Activated T-helper 17 cell treated with anti-CD3 and anti-CD28 coated beads, Interleukin-2, amount 50 U/mL, for 72 hours (primary cell): ENCODE results near the gene ABHD14A. TPM values are rescaled to one million over a fixed set of nuclear protein-coding genes. Genes with fewer than 3 reads are reported as not detected.

Experiments used
- ATAC-seq: fragments of 150-1000 bp; cut with Tn5 transposase; replicated peaks from 2 replicates; pipeline ENCODE4 v1.10.0; 2021; ENCODE audit warnings: mild to moderate bottlenecking, moderate library complexity
- H3K27ac Mint-ChIP-seq: one replicate; pipeline ENCODE4 v1.8.0; 2022; ENCODE audit warnings: mixed read lengths
- H3K27me3 Mint-ChIP-seq: one replicate; pipeline ENCODE4 v1.8.0; 2022; ENCODE audit warnings: mixed read lengths
- H3K36me3 Mint-ChIP-seq: one replicate; pipeline ENCODE4 v1.8.0; 2022; ENCODE audit warnings: low read depth, mild to moderate bottlenecking, mixed read lengths
- H3K4me1 Mint-ChIP-seq: one replicate; pipeline ENCODE4 v1.8.0; 2022; ENCODE audit warnings: mixed read lengths
- H3K4me3 Mint-ChIP-seq: one replicate; pipeline ENCODE4 v1.8.0; 2022; ENCODE audit warnings: mild to moderate bottlenecking, mixed read lengths
- H3K9me3 Mint-ChIP-seq: one replicate; pipeline ENCODE4 v1.8.0; 2022; ENCODE audit warnings: mixed read lengths
- total RNA-seq, 2 donors: library from RNA; stranded (reverse); gene quantifications; one replicate each; pipeline ENCODE4 v1.2.3, GENCODE V29; 2022

The ABHD14A gene
- total RNA-seq, 2 donors from 2014 or later: 10.5 to 11.1 TPM

DNA sequence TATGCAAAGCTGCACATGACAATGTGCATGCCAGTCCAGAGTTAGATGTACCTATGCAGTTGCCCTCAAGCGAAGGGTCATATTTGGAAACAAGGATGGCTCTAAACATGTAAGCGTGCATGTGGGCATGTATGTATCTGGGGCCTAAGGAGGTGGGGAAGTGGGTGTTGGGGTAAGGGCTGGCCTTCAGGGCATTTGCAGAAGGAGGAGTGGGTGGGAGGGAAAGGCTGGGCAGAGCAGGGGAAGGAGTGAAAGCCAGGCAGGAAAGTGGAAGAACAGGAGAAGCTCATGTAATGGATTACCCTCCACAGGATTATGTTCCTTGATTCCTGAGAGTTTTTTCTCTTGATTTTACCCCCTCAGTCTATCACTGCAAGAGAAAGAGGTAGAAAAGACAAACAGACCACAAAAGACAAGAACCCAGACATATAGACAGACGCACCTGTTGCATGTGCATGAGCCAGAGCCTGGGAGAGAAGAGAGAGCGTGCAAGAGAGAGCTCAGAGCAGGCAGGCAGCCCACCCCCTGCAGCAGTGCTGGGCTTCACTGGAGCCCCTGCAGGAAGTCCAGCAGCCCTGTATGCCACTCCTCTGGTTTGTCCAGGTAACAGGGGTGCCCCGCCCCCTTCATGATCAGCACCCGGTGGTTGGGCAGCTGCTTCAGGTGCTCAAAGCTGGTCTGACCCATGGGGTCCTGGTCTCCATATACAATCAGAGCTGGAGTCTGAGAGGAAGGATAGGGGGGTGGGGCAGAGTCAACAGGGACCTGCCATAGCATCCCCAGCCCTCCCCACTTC lies 5.8 kb upstream of the ABHD14A start:
- H3K27me3 Mint-ChIP-seq: no peaks in the 10 kb centered on the region
- ATAC-seq: no peak
- H3K27ac Mint-ChIP-seq: no peak overlapping the region
- H3K36me3 Mint-ChIP-seq: no peaks in the 10 kb centered on the region
- H3K9me3 Mint-ChIP-seq: no peaks in the 10 kb centered on the region
- H3K4me3 Mint-ChIP-seq: no peak overlapping the region
- H3K4me1 Mint-ChIP-seq: peaks cover 14% of the 10 kb centered on the region

DNA sequence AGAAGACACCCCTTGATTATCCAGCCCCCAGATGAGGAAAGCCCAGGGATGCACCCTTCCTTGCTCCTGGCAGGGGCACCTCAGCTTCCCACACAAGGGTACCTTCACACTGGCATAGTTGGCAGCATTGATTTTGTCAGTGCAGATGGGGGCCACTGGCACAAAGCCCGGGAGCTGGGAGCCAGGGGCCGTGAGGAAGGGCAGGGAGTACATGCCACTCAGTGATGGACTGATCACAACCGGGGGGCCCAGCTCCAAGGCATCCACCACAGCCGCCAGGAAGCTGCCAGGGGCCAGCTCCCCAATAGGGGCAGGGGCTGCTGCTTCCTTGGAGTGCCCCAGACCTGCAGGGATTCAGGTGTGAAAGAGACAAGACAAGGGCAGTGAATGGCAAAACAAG lies 5.0 kb upstream of the ABHD14A start:
- Mint-ChIP-seq H3K9me3 (no peaks in the 10 kb centered on the region), H3K36me3 (no peaks in the 10 kb centered on the region), H3K4me3 (no peak overlapping the region), H3K27me3 (no peaks in the 10 kb centered on the region), H3K27ac (no peak overlapping the region), H3K4me1 (peaks cover 14% of the 10 kb centered on the region)
- ATAC-seq: no peak

DNA sequence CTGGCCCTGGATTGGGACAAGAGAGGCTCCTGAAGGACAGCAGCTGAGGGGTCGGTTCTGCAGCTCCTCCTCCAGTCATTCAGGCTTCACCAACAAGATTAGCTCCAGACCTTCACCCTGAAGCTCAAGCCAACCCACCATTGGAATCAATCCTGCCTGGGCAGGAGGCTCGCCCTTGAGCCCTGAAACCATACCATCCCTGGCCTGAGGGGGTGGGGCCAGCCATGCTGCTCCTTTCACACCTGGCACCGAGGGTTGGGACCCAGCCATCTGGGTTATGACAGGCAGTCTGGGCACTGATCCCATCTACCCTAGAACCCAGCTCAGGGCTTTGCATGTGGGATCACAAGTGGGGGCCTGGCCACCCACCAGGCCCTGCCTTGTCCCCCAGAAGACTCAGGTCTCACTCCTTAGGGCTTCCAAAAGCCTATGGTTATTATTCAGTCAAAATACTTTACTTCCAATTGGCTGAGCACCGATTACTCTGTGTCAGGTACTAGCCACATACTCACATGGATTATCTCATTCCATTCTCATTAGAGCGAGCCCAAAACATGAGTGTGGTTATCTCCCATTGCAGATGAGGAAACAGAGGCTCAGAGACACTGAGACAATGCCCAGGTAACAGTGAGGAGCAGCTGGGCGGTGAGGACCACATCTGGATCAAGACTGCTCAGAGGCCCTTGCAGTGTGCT lies 4.1 kb upstream of the ABHD14A start:
- no peak for ATAC-seq
- H3K9me3 Mint-ChIP-seq: no peaks in the 10 kb centered on the region
- peaks cover 13% of the 10 kb centered on the region for H3K4me1 Mint-ChIP-seq
- no peak overlapping the region for H3K27ac Mint-ChIP-seq
- no peaks in the 10 kb centered on the region for H3K36me3 Mint-ChIP-seq
- no peaks in the 10 kb centered on the region for H3K27me3 Mint-ChIP-seq
- no peak overlapping the region for H3K4me3 Mint-ChIP-seq

DNA sequence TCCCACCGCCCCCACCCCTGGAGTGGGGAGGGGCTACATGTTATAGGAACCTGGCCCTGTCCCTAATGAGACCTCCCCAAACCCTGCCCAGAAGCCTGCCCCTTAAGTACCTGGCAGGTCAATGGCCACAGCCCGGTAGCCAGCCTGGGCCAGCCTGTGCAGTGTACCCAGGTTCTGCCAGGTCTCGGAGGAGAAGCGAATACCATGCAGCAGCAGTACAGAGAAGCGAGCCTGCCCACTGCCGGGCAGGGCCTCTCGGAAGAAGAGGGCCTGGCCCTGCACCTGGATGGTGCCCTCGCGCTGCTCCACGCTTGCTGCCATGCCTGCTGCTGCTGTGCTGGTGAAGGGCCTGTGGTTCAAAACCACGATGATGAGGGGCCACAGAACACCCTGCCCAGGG lies 3.5 kb upstream of the ABHD14A start:
- peaks cover 12% of the 10 kb centered on the region for H3K4me1 Mint-ChIP-seq
- no peak overlapping the region for H3K4me3 Mint-ChIP-seq
- H3K36me3 Mint-ChIP-seq: no peaks in the 10 kb centered on the region
- no peaks in the 10 kb centered on the region for H3K27me3 Mint-ChIP-seq
- no peak for ATAC-seq
- H3K27ac Mint-ChIP-seq: no peak overlapping the region
- no peaks in the 10 kb centered on the region for H3K9me3 Mint-ChIP-seq

DNA sequence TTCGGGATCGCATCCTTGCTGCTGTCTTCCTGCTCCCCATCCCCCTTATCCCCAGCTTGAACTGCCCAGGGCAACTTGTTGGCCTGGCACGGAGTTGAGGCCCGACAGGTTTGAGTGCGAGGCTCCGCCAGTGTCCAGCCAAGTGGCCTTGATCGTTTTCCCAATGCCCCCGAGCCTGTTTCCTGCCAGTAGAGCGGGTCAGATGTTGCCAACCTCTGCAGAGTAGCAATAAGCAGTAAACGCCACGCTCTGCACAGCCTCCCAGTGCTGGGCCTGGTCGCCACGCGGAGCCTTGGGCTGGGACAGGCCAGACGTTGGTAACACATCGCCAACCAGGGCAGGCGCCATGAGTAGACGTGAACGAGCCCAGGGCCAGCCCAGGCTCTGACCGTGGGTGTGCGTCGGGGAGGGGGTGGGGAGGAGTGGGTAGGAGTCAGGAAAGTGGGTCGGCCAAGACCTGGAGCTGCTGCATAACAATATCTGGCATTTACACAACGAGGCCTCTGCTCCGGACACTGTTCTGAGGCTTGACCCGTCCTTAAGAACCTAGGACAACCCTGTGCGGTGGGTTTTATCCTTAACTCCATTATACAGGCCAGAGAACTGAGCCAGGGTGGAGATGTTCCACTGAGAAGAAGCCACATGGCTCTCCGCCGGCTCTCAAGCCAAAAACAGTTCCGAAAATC lies 444 bp upstream of the ABHD14A start:
- peak overlapping the region; percentile 87 for H3K4me3 Mint-ChIP-seq
- no peaks in the 10 kb centered on the region for H3K9me3 Mint-ChIP-seq
- no peaks in the 10 kb centered on the region for H3K36me3 Mint-ChIP-seq
- peak; percentile 43 for ATAC-seq
- H3K27ac Mint-ChIP-seq: peak overlapping the region; percentile 95
- H3K4me1 Mint-ChIP-seq: peaks cover 14% of the 10 kb centered on the region
- no peaks in the 10 kb centered on the region for H3K27me3 Mint-ChIP-seq

DNA sequence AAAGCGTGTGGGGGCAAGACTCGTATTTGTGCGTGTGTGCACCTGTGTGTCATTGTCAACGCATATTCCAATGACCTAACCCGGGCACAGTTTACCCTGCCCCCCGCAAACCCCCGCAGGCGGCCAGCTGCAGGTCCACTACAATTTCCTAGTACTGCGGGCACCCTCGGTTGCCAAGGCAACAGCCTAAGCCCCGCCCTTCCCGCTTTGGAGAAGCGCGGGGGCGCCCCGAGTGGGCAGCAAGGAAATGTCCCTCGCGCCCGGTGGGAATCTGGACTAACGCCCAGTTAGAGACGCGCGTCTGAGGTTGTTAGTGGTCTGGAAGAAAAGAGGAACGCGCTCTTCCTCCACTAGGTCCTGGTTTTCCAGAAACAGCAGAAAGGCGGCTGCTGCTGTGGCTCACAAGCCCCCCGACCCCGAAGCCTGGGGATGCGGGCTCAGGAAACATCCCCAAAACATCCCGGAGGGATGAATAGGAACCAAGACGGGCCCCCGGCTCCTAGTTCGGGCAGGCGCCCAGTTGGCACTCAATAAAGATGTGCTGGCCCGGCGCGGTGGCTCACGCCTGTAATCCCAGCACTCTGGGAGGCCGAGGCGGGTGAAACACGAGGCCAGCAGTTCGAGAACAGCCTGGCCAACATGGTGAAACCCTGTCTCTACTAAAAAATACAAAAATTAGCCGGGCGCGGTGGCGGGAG lies 1.1 kb downstream of the ABHD14A start:
- no peaks in the 10 kb centered on the region for H3K36me3 Mint-ChIP-seq
- peak overlapping the region; percentile 80 for H3K27ac Mint-ChIP-seq
- no peaks in the 10 kb centered on the region for H3K27me3 Mint-ChIP-seq
- no peak for ATAC-seq
- H3K4me3 Mint-ChIP-seq: peak overlapping the region; percentile 87
- peaks cover 14% of the 10 kb centered on the region for H3K4me1 Mint-ChIP-seq
- H3K9me3 Mint-ChIP-seq: no peaks in the 10 kb centered on the region

DNA sequence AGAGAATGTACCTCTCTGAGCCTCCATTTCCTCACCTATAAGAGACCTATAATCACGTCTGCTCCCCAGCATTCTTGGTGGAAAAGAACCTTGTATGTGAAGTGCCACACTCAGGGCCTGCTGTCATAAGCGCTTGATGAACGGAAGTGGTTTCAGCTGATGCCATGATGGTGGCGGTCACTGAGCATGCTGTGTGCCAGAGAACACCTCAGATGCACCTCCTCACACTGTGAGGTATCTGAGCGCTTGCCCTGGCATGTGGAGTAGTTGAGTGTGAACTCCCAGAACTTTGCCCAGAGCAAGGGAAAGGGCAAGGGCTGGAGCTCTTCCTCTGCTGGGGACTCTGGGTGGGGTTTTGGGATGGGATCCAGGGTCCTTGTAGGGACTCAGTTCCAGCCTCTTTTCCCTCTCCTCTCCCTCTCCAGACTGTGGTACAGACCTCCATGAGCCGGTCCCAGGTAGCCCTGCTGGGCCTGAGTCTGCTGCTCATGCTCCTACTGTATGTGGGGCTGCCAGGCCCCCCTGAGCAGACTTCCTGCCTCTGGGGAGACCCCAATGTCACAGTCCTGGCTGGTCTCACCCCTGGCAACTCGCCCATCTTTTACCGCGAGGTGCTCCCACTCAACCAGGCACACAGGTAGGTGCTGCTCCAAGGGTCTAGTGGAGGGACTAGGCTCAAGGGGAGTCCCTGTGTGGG lies 2.7 kb downstream of the ABHD14A start:
- Mint-ChIP-seq H3K27ac (peak overlapping the region; percentile 62), H3K9me3 (no peaks in the 10 kb centered on the region), H3K27me3 (no peaks in the 10 kb centered on the region), H3K36me3 (peaks cover 6% of the 10 kb centered on the region), H3K4me3 (peak overlapping the region; percentile 52), H3K4me1 (peaks cover 17% of the 10 kb centered on the region)
- ATAC-seq: no peak

DNA sequence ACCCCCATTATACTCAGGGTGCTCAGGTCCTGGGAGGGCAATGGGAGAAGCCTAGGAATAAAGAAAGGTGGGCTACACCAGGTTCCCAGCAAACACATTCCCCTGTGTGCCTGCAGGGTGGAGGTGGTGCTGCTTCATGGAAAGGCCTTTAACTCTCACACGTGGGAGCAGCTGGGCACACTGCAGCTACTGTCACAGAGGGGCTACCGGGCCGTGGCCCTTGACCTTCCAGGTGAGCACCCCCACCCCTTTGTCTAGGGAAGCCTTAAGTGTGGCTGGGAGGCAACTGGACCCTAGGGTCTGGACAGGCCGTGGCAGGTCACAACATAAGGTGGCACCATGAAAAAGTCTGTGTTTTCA lies 3.3 kb downstream of the ABHD14A start:
- no peaks in the 10 kb centered on the region for H3K9me3 Mint-ChIP-seq
- no peak for ATAC-seq
- peaks cover 17% of the 10 kb centered on the region for H3K4me1 Mint-ChIP-seq
- H3K27ac Mint-ChIP-seq: no peak overlapping the region
- no peaks in the 10 kb centered on the region for H3K27me3 Mint-ChIP-seq
- no peak overlapping the region for H3K4me3 Mint-ChIP-seq
- peaks cover 10% of the 10 kb centered on the region for H3K36me3 Mint-ChIP-seq

DNA sequence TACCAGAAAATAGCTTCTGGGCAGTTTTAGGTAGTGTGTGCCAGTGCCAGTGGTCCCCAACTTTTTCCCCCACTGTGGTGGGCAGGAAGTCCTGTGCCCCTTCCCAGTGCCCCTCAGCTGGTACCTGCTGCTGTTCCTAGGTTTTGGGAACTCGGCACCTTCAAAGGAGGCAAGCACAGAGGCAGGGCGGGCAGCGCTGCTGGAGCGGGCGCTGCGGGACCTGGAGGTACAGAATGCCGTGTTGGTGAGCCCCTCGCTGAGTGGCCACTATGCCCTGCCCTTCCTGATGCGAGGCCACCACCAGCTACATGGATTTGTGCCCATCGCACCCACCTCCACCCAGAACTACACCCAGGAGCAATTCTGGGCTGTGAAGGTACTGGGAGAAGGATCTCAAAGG lies 5.4 kb downstream of the ABHD14A start:
- Mint-ChIP-seq H3K9me3 (no peaks in the 10 kb centered on the region), H3K4me1 (peaks cover 16% of the 10 kb centered on the region), H3K27me3 (no peaks in the 10 kb centered on the region), H3K4me3 (no peak overlapping the region), H3K36me3 (peaks cover 10% of the 10 kb centered on the region), H3K27ac (no peak overlapping the region)
- ATAC-seq: no peak

DNA sequence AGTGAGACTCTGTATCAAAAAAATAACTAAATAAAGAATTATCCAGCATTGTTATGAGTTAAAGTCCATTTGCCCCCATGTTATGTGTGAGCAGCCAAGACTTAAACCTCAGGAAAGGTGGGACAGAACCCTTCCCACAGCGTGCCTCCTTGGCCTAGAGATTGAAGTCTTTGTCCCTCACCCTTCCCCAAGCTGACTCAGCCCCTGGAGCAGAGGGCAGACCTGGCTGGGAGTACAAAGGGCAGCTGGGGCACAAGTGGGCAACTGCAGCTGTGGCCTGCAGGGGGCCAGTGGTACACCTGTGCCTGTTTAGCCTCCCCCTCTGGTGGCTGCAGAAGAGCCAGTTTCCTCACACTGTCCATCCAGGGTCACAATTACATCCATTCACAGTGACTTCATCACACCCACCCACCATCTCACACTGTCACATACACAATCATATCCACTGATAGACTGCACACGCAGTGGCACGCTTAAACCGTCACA lies 7.5 kb downstream of the ABHD14A start:
- Mint-ChIP-seq H3K4me1 (peaks cover 4% of the 10 kb centered on the region), H3K4me3 (peak overlapping the region; percentile 90), H3K36me3 (peaks cover 10% of the 10 kb centered on the region), H3K9me3 (no peaks in the 10 kb centered on the region), H3K27ac (peak overlapping the region; percentile 79), H3K27me3 (no peaks in the 10 kb centered on the region)
- peak; percentile 56 for ATAC-seq

DNA sequence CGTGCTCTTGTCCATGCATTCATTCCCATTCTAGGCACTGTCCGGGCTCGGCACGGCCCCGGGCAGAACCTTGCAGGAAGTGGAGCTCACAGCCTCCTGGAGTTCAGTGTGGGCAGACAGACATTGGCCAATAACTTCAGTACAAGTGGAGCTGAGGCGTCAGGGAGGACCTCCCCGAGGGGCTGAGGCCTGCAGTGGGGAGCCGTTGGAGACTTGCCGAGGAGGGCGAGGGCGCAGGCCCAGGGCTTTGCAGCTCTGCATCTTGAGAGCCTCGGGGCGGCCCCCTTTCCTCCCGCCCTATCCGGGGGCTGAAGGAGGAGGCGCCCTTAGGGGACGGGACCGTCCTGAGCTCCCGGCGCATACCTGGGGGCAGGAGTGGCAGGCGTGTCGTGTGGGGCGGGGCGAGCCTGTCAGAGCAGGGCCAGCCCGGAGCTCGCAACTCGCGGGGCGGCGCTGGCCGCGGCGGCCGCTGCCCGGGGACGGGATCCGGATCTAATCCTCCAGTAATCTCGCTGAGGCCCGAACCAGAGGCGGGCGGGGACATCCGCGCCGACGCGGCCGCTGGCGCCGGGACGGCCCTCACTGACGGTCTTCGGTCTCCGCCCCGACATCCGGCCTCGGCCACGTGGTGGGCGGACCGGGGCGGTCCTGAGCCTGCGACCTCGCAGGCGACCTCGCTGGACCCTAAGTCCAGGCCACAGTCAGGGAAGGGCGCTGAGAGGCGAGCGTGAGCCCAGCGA lies 8.1 kb downstream of the ABHD14A start, which contains the start of gene ACY1:
TSS of gene ACY1 (plus strand) at position 698 of the 740 bp plus-strand sequence. CDS start 530 bp downstream, outside the sequence.
- Mint-ChIP-seq H3K4me3 (peak within 1 kb of the TSS; percentile 90), H3K4me1 (peaks cover 3% of the 10 kb centered on the region), H3K9me3 (no peaks in the 10 kb centered on the region), H3K27ac (peak within 1 kb of the TSS; percentile 79), H3K36me3 (peaks cover 10% of the 10 kb centered on the region), H3K27me3 (no peaks in the 10 kb centered on the region)
- peak; percentile 89 for ATAC-seq

DNA sequence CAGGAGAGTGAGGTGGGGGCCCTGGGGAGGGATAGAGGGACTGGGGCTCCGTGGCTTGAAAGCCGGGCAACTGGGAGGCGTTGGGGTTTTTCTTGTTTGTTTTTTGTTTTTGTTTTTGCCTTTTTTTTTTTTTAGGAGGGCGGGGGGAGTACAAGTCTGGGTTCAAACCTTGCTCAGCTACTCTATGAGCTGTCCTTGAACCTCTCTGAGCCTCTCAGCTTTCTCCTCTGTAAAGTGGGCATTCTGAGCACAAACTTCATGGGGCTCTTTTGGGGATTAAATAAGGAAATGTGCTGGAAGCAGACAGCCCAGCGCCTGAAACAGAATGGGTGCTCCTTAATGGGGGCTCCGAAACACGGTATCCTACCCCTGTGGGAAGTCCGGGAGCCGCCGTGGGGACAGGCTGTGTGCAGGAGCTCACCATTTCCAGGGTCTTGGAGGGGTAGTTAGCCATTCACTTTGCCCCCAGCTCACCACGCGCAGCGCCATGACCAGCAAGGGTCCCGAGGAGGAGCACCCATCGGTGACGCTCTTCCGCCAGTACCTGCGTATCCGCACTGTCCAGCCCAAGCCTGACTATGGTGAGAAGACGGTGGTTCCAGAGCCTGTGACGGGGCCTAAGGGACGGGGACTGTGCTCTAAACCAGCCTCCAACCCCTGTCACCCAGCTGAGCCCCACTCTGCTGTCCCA lies 8.9 kb downstream of the ABHD14A start:
- ATAC-seq: no peak
- peaks cover 6% of the 10 kb centered on the region for H3K4me1 Mint-ChIP-seq
- H3K27ac Mint-ChIP-seq: peak overlapping the region; percentile 79

DNA sequence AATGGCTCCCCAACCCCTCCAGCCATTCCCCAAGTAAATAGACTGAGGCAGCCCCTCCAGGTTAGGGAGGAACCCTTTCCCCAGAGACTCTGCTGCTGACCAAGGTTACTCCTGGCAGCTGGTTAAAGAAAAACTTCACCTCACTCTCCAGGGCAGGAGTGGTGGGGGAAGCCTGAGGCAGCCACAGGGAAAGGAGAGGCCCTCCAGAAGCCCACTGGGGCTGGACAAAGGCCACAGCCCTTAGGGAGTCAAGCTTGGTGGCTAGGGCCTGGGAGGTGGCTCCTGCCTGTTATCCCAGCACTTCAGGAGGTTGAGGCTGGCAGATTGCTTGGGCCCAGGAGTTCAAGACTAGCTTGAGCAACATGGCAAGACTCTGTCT lies 9.4 kb downstream of the ABHD14A start:
- Mint-ChIP-seq H3K36me3 (peaks cover 10% of the 10 kb centered on the region), H3K4me3 (peak overlapping the region; percentile 90), H3K27me3 (no peaks in the 10 kb centered on the region), H3K27ac (peak overlapping the region; percentile 79), H3K9me3 (no peaks in the 10 kb centered on the region), H3K4me1 (peaks cover 10% of the 10 kb centered on the region)
- ATAC-seq: no peak

More for the DNA sequence above, 8.9 kb downstream of the ABHD14A start:
- no peaks in the 10 kb centered on the region for H3K9me3 Mint-ChIP-seq
- H3K4me3 Mint-ChIP-seq: peak overlapping the region; percentile 90
- no peaks in the 10 kb centered on the region for H3K27me3 Mint-ChIP-seq
- H3K36me3 Mint-ChIP-seq: peaks cover 10% of the 10 kb centered on the region
